Loucy (cell line): ENCODE results near the gene TSSK2.

Experiments
- H2AFZ ChIP-seq: fragments of 200-600 bp; sonication (generic); 2 replicates; pipeline ENCODE4 v1.6.0; 2016; ENCODE audit warnings: antibody characterized with exemption, mild to moderate bottlenecking, low read length, moderate library complexity
- H3F3A ChIP-seq: fragments of 200-600 bp; 2 replicates; pipeline ENCODE4 v1.6.0; 2016; ENCODE audit warnings: antibody characterized with exemption, low read depth, mild to moderate bottlenecking
- H3K27me3 ChIP-seq: fragments of 200-600 bp; sonication (generic); 2 replicates; pipeline ENCODE4 v1.6.1; 2014; ENCODE audit warnings: low read length, mild to moderate bottlenecking; ENCODE audit not compliant: insufficient read depth, poor library complexity, severe bottlenecking
- H3K36me3 ChIP-seq: fragments of 200-600 bp; sonication (generic); 2 replicates; pipeline ENCODE4 v1.6.1; 2016; ENCODE audit warnings: low read length; ENCODE audit not compliant: insufficient read depth
- H3K4me1 ChIP-seq: fragments of 200-600 bp; sonication (generic); 2 replicates; pipeline ENCODE4 v1.5.1; 2014; ENCODE audit warnings: low read length, mild to moderate bottlenecking; ENCODE audit not compliant: insufficient read depth, poor library complexity, severe bottlenecking
- H3K4me2 ChIP-seq: fragments of 200-600 bp; sonication (generic); 2 replicates; pipeline ENCODE4 v1.6.0; 2014; ENCODE audit warnings: antibody characterized with exemption, low read length, low read depth, mild to moderate bottlenecking; ENCODE audit not compliant: poor library complexity, severe bottlenecking
- H3K4me3 ChIP-seq: fragments of 200-600 bp; sonication (generic); 2 replicates; pipeline ENCODE4 v1.5.1; 2014; ENCODE audit warnings: low read length, mild to moderate bottlenecking, mixed read lengths; ENCODE audit not compliant: poor library complexity, severe bottlenecking
- H3K79me2 ChIP-seq: fragments of 200-600 bp; sonication (generic); 2 replicates; pipeline ENCODE4 v1.6.1; 2014; ENCODE audit warnings: low read length; ENCODE audit not compliant: insufficient read depth
- H3K9ac ChIP-seq: fragments of 200-600 bp; sonication (generic); 2 replicates; pipeline ENCODE4 v1.6.0; 2014; ENCODE audit warnings: mild to moderate bottlenecking, low read depth, low read length, moderate library complexity; ENCODE audit not compliant: poor library complexity, severe bottlenecking
- H3K9me2 ChIP-seq: fragments of 200-600 bp; sonication (generic); replicated peaks from 2 replicates; pipeline ENCODE4 v1.6.1; 2016; ENCODE audit warnings: low read depth, low read length, mixed read lengths
- H3K9me3 ChIP-seq: fragments of 200-600 bp; sonication (generic); 2 replicates; pipeline ENCODE4 v1.6.1; 2014; ENCODE audit warnings: mild to moderate bottlenecking, antibody characterized with exemption, low read length, low read depth; ENCODE audit not compliant: insufficient read depth
- H4K20me1 ChIP-seq: fragments of 200-600 bp; sonication (generic); 2 replicates; pipeline ENCODE4 v1.6.0; 2014; ENCODE audit warnings: antibody characterized with exemption, low read length, mild to moderate bottlenecking; ENCODE audit not compliant: insufficient read depth, poor library complexity, severe bottlenecking
- EZH2phosphoT487 ChIP-seq: fragments of 200-600 bp; IDR thresholded peaks from 2 replicates; pipeline ENCODE4 v1.6.1; 2018; ENCODE audit warnings: antibody characterized with exemption, mild to moderate bottlenecking, moderate library complexity, borderline replicate concordance
- TF ChIP-seq, protein P1 (sequence below): fragments of 200-600 bp; sonication (generic); conservative IDR thresholded peaks from 2 replicates; pipeline ENCODE4 v1.5.1; 2014; ENCODE audit warnings: mild to moderate bottlenecking, antibody characterized with exemption, low read length

Gene TSSK2

DNA sequence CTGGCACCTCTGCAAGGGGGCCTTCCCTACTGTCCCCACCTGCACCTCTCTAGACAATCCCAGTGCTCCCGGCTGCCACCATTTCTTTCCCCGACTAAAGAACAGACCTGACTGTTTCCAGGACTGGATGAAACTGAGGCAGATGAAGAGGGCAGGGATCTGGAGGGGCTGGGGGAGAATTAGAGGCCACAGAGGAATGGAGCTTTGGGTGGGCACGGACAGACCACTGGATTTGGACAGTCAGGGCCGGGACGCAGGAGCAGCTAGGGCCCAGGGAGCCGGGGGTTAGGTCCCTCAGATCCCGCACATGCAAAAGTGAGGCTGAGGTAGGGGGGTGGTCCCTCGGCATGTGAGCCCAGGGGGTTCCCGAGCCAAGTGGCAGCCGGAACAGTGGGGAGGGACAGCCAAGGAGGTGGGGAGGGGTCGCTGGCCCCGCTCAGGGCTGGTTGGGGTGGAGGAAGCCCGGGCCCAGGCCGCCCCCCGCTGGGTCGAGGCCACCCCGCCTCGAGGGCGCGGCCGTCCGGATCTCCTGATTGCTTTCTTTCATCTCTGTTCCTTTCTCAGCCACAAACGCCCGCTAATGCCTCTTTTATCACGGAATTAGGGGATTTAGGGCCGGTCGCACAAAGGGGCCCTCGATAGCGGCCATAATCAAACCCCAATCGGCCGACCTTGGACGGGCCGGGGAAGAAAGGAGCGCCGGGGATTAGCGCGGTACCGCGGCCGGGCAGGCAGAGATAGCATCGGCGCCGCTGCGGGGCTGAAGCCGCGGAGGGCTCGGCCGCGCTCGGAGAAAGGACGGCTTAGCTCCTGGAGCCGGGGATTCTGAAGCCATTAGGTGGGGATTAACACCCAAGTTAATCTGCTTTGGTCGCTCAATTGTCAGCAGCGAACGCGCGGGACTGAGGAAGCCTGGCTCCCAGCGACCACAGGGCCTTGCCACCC, 38.2 kb downstream of the TSSK2 start:
- TF ChIP-seq, protein P1, sequence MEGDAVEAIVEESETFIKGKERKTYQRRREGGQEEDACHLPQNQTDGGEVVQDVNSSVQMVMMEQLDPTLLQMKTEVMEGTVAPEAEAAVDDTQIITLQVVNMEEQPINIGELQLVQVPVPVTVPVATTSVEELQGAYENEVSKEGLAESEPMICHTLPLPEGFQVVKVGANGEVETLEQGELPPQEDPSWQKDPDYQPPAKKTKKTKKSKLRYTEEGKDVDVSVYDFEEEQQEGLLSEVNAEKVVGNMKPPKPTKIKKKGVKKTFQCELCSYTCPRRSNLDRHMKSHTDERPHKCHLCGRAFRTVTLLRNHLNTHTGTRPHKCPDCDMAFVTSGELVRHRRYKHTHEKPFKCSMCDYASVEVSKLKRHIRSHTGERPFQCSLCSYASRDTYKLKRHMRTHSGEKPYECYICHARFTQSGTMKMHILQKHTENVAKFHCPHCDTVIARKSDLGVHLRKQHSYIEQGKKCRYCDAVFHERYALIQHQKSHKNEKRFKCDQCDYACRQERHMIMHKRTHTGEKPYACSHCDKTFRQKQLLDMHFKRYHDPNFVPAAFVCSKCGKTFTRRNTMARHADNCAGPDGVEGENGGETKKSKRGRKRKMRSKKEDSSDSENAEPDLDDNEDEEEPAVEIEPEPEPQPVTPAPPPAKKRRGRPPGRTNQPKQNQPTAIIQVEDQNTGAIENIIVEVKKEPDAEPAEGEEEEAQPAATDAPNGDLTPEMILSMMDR = no peak
- TF ChIP-seq EZH2phosphoT487 = no peak
- H2AFZ ChIP-seq = no peak overlapping the region
- H3K27me3 ChIP-seq = no peaks in the 10 kb centered on the region
- H3K79me2 ChIP-seq = peaks cover 28% of the 10 kb centered on the region
- no peaks in the 10 kb centered on the region for H3K9me2 ChIP-seq
- peaks cover 22% of the 10 kb centered on the region for H3K4me1 ChIP-seq
- H3K9me3 ChIP-seq = no peaks in the 10 kb centered on the region
- H3K36me3 ChIP-seq = no peaks in the 10 kb centered on the region
- no peak overlapping the region for H3K4me2 ChIP-seq
- H3K4me3 ChIP-seq = no peak overlapping the region
- no peak overlapping the region for H3K9ac ChIP-seq
- peaks cover 14% of the 10 kb centered on the region for H4K20me1 ChIP-seq
- H3F3A ChIP-seq = no peaks in the 10 kb centered on the region

DNA sequence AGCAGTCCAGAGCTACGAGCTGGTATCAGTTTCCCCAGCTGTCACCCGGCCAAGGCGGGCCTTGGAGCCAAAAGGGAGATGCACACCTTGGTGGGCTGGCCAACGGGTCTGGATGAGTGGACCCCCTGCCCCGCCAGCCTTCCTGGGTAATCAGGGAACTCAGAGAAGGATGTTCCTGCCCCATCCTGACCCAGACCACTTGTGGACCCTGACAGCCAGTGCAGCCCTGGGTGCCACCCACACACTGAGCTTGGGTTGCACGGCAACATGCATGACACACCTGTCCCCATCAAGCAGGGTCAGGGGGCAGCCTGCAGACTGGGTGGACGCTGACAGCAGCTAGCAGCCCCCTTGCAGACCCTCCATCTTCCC, 38.8 kb downstream of the TSSK2 start:
- Histone ChIP-seq H3K4me1 (peaks cover 22% of the 10 kb centered on the region), H3K79me2 (peaks cover 34% of the 10 kb centered on the region), H3K27me3 (no peaks in the 10 kb centered on the region), H3K9me2 (no peaks in the 10 kb centered on the region), H3K4me3 (no peak overlapping the region), H3K9ac (no peak overlapping the region), H3K36me3 (no peaks in the 10 kb centered on the region), H3F3A (no peaks in the 10 kb centered on the region), H3K9me3 (no peaks in the 10 kb centered on the region), H3K4me2 (no peak overlapping the region), H4K20me1 (peaks cover 14% of the 10 kb centered on the region), H2AFZ (no peak overlapping the region)
- no peak for TF ChIP-seq EZH2phosphoT487

DNA sequence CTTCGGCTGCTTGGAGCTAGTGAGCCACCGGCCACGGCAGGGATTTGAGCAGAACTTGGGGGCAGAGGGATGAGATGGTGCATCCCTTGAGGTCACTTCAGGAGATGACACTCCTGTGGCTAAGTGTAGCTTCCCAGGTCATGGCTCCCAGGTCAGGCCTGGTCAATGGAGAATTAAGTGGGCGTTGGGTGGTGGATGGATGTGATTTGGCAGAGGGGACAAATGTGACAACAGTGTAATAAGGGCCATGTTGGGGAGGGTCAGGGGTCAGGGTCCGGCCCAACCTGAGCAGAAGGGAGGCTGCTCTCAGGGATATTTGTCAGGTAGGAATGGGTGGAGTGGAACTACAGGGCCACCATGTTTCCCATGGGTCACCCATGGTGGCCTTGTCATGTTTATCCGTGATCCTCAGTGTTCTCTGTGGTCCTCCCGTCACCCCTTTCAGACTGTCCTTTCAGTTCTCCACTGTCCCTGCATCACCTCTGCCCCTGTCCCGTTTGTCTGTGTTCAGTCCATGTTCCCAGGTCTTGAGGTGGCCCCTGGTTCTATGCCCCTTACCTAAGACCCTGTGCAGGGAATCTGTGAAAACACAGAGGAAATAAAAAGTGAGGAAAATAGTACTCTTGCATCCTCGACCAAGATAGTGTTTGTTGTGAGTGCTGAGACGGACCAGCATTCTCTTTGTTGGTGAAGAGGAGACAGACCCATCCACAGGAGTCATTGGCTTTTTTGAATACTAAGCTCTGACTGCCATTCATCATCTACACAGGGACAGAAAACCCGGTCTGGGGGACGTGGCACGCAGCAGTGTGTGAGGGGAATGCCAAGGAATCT, 41.3 kb downstream of the TSSK2 start:
- H3K27me3 ChIP-seq = no peaks in the 10 kb centered on the region
- no peaks in the 10 kb centered on the region for H3F3A ChIP-seq
- TF ChIP-seq, protein P1 = no peak
- no peak for TF ChIP-seq EZH2phosphoT487
- H3K4me3 ChIP-seq = peak overlapping the region; percentile 98
- peaks cover 38% of the 10 kb centered on the region for H3K4me1 ChIP-seq
- H3K36me3 ChIP-seq = no peaks in the 10 kb centered on the region
- peak overlapping the region; percentile 98 for H3K9ac ChIP-seq
- H2AFZ ChIP-seq = peak overlapping the region; percentile 92; the same call in 1 of the 2 replicates
- H3K79me2 ChIP-seq = peaks cover 46% of the 10 kb centered on the region
- no peaks in the 10 kb centered on the region for H3K9me3 ChIP-seq
- peaks cover 25% of the 10 kb centered on the region for H4K20me1 ChIP-seq
- peak overlapping the region; percentile 94 for H3K4me2 ChIP-seq
- no peaks in the 10 kb centered on the region for H3K9me2 ChIP-seq
